C4-2B (cell line): ENCODE data around the gene CD6.

Experiments
- ZFX ChIP-seq: fragments of 450-650 bp; IDR thresholded peaks from 2 replicates; pipeline ENCODE4 v1.6.1; 2017
- TF ChIP-seq, protein P1 (sequence below): fragments of 450-650 bp; conservative IDR thresholded peaks from 2 replicates; pipeline ENCODE4 v1.5.1; 2017; ENCODE audit warnings: mild to moderate bottlenecking

DNA sequence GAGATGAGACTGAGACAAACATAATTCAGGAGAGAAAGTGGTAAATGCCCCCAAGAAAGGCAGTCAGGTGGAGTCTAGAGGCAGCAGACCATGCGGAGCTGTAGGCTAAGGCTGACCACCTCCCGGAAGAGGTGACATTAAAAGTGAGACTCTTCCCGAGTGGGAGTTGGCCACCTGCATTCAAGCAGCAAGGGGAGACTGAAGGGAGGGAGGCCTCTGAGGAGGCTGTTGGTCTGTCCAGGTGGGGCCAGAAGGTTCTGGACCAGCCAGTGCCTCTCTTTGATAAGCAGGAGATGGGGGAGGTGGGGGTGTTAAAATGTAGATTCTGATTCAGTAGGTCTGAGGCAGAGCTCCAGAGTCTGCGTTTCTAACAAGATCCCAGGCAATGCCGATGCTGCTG, 37.5 kb downstream of the CD6 start:
- TF ChIP-seq, protein P1, sequence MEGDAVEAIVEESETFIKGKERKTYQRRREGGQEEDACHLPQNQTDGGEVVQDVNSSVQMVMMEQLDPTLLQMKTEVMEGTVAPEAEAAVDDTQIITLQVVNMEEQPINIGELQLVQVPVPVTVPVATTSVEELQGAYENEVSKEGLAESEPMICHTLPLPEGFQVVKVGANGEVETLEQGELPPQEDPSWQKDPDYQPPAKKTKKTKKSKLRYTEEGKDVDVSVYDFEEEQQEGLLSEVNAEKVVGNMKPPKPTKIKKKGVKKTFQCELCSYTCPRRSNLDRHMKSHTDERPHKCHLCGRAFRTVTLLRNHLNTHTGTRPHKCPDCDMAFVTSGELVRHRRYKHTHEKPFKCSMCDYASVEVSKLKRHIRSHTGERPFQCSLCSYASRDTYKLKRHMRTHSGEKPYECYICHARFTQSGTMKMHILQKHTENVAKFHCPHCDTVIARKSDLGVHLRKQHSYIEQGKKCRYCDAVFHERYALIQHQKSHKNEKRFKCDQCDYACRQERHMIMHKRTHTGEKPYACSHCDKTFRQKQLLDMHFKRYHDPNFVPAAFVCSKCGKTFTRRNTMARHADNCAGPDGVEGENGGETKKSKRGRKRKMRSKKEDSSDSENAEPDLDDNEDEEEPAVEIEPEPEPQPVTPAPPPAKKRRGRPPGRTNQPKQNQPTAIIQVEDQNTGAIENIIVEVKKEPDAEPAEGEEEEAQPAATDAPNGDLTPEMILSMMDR: no peak
- TF ChIP-seq ZFX: no peak
